Body of pancreas (tissue), 4 donors: ENCODE results near the gene WNK1. TPM values are rescaled to one million over a fixed set of nuclear protein-coding genes. Genes with fewer than 3 reads are reported as not detected.

Source experiments
- ATAC-seq: fragments of 150-250 bp; one replicate; pipeline ENCODE4 v1.9.1; 2016
- DNase-seq, 4 donors: peaks; one replicate each; pipeline ENCODE4 v3.0.0-alpha.2; 2019
- H3K27ac ChIP-seq, 4 donors: fragments of 200-600 bp; sonication (generic); 1 replicate in 3 of 4; 2 replicates in 1 of 4; pipeline versions ENCODE4 v1.5.1 to v1.6.1; 2016 to 2019; ENCODE audit warnings: mild to moderate bottlenecking in 1 of 4, mixed read lengths in 1 of 4, moderate library complexity in 1 of 4
- H3K27me3 ChIP-seq, 2 donors: fragments of 200-600 bp; sonication (generic); one replicate each; pipeline ENCODE4 v1.6.0; 2016; ENCODE audit warnings: mild to moderate bottlenecking in 1 of 2
- H3K36me3 ChIP-seq, 2 donors: fragments of 200-600 bp; sonication (generic); replicated peaks in 1 of 2; 2 replicates each; pipeline ENCODE4 v1.5.1; 2016; ENCODE audit warnings: low read depth in 2 of 2; ENCODE audit not compliant: insufficient read depth in 1 of 2
- H3K4me1 ChIP-seq: fragments of 200-600 bp; sonication (generic); one replicate; pipeline ENCODE4 v1.6.0; 2016
- H3K4me3 ChIP-seq, 2 donors: fragments of 200-600 bp; sonication (generic); 1 replicate in 1 of 2; 2 replicates in 1 of 2; pipeline ENCODE4 v1.5.1; 2016 to 2019
- H3K9me3 ChIP-seq, 3 donors: fragments of 200-600 bp; sonication (generic); 1 replicate in 2 of 3; 2 replicates in 1 of 3; pipeline ENCODE4 v1.5.1; 2016
- POLR2A ChIP-seq, 3 donors: fragments of 450-650 bp; IDR thresholded peaks; one replicate each; pipeline ENCODE4 v1.6.1; 2016; ENCODE audit warnings: antibody characterized with exemption in 3 of 3, mild to moderate bottlenecking in 2 of 3
- WGBS, 2 donors: methylation state at CpG; one replicate each; pipeline ENCODE4 v1.1.5; 2017; 5-methylcytosine and 5-hydroxymethylcytosine counted together
- intact Hi-C: fragments of 100-400 bp; cut with DNase I; formaldehyde crosslinking; loops from one replicate; pipeline ENCODE4 v1.15.1; 2023
- total RNA-seq, 2 donors: library from RNA; depleted of rRNA; stranded (reverse); fragments of >200 nt; gene quantifications; one replicate each; pipeline ENCODE4 v1.1.0, GENCODE V29; 2016
- TF ChIP-seq, protein P1 (sequence below), 7 experiments: fragments of 450-650 bp in 4 of 7; fragments of 200-600 bp in 3 of 7; sonication (generic) in 3 of 7; IDR thresholded peaks; one replicate each; pipeline ENCODE4 v1.5.1; 2016 to 2019; ENCODE audit warnings: antibody characterized with exemption in 7 of 7

The WNK1 gene
- total RNA-seq, 2 donors from 2014 or later, result 56.6 to 96.6 TPM

DNA sequence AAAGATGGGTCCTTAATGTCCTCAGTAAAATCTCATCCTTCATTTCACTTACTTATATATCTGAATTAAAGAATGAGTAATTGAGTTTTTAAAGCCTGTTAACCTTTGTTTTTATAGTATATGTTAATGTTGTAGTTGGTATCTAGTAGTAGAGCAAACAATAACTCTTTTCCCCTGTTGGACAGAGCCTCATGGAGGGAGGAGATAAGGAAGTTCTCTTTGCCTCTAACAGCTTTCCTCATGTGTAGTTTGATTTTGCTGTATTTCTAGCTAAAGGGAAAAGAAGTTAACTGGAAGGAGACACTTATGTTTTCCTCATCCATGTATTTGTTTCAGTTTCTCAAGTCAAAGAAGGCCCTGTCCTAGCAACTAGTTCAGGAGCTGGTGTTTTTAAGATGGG is 141.8 kb downstream of the WNK1 start:
- no peaks in the 10 kb centered on the region for H3K27me3 ChIP-seq
- ATAC-seq, result no peak
- peaks cover 0 to 25% of the 10 kb centered on the region in 2 donors for H3K36me3 ChIP-seq
- no peaks in the 10 kb centered on the region for H3K4me1 ChIP-seq
- TF ChIP-seq, protein P1, sequence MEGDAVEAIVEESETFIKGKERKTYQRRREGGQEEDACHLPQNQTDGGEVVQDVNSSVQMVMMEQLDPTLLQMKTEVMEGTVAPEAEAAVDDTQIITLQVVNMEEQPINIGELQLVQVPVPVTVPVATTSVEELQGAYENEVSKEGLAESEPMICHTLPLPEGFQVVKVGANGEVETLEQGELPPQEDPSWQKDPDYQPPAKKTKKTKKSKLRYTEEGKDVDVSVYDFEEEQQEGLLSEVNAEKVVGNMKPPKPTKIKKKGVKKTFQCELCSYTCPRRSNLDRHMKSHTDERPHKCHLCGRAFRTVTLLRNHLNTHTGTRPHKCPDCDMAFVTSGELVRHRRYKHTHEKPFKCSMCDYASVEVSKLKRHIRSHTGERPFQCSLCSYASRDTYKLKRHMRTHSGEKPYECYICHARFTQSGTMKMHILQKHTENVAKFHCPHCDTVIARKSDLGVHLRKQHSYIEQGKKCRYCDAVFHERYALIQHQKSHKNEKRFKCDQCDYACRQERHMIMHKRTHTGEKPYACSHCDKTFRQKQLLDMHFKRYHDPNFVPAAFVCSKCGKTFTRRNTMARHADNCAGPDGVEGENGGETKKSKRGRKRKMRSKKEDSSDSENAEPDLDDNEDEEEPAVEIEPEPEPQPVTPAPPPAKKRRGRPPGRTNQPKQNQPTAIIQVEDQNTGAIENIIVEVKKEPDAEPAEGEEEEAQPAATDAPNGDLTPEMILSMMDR (IDR thresholded peaks at IDR 0.05), result no peak
- TF ChIP-seq POLR2A (IDR thresholded peaks at IDR 0.05), result no peak
- intact Hi-C loops, result no loop called here
- DNase-seq, result no peak
- no peak overlapping the region for H3K4me3 ChIP-seq
- H3K27ac ChIP-seq, result no peak overlapping the region
- no peaks in the 10 kb centered on the region for H3K9me3 ChIP-seq

DNA sequence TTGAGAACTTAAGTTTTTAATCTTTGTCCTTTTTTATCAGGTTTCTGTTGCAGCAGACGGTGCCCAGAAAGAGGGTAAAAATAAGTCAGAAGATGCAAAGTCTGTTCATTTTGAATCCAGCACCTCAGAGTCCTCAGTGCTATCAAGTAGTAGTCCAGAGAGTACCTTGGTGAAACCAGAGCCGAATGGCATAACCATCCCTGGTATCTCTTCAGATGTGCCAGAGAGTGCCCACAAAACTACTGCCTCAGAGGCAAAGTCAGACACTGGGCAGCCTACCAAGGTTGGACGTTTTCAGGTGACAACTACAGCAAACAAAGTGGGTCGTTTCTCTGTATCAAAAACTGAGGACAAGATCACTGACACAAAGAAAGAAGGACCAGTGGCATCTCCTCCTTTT is 143.7 kb downstream of the WNK1 start:
- Histone ChIP-seq H3K27ac (no peak overlapping the region), H3K4me1 (no peaks in the 10 kb centered on the region), H3K36me3 (peaks cover 0 to 24% of the 10 kb centered on the region in 2 donors), H3K4me3 (no peak overlapping the region), H3K9me3 (no peaks in the 10 kb centered on the region), H3K27me3 (no peaks in the 10 kb centered on the region)
- 57% methylated on average over 4 of the region's 4 CpGs for WGBS, 2 donors
- TF ChIP-seq, protein P1 (IDR thresholded peaks at IDR 0.05), result no peak
- ATAC-seq (no peak), DNase-seq (no peak)
- intact Hi-C loops, result no loop called here

DNA sequence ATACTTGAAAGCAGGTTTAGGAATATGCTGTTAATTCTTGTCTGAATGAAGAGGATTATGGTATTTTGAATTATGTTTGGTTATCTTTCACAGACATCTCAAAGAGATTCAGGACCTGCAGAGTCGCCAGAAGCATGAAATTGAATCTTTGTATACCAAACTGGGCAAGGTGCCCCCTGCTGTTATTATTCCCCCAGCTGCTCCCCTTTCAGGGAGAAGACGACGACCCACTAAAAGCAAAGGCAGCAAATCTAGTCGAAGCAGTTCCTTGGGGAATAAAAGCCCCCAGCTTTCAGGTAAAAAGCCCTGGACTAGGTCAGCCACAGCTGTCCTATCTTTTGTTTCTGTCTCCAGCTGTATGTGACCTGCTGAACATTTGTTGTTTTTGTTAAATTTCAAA is 145.0 kb downstream of the WNK1 start:
- no peaks in the 10 kb centered on the region for H3K9me3 ChIP-seq
- H3K4me3 ChIP-seq, result no peak overlapping the region
- H3K4me1 ChIP-seq, result no peaks in the 10 kb centered on the region
- H3K27ac ChIP-seq, result no peak overlapping the region
- TF ChIP-seq, protein P1 (IDR thresholded peaks at IDR 0.05), result no peak
- no peak for TF ChIP-seq POLR2A (IDR thresholded peaks at IDR 0.05)
- H3K27me3 ChIP-seq, result no peaks in the 10 kb centered on the region
- WGBS, 2 donors, result 85 to 91% methylated on average over 4 of the region's 4 CpGs
- intact Hi-C loops, result no loop called here
- ATAC-seq (no peak), DNase-seq (no peak)
- H3K36me3 ChIP-seq, result peaks cover 0 to 24% of the 10 kb centered on the region in 2 donors

DNA sequence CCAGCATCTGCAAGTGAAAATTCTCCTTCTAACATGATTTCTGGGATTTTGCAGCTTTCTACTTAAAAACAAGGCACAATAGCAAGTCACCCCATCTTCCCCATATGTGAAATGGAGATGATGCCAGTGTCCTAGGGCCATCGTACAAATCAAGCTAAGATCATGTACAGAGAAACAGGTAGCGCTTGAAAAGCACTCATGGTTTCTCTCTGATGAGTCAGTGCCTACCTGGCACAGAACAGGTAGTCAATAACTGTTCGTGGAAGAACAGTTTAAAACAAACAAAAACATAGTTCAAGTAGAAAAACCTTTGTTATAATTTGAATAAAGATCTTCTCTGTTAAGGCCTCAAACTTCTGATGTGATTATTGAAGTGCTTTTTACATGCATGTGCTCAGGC is 150.2 kb downstream of the WNK1 start:
- no peak for TF ChIP-seq POLR2A (IDR thresholded peaks at IDR 0.05)
- TF ChIP-seq, protein P1 (IDR thresholded peaks at IDR 0.05), result no peak
- 45 to 71% methylated on average over 3 of the region's 3 CpGs for WGBS, 2 donors
- H3K4me3 ChIP-seq, result no peak overlapping the region
- H3K27ac ChIP-seq, result no peak overlapping the region
- H3K27me3 ChIP-seq, result no peaks in the 10 kb centered on the region
- no peaks in the 10 kb centered on the region for H3K9me3 ChIP-seq
- no peak for ATAC-seq
- intact Hi-C loops, result no loop called here
- H3K36me3 ChIP-seq, result peaks cover 0 to 12% of the 10 kb centered on the region in 2 donors
- no peak for DNase-seq
- no peaks in the 10 kb centered on the region for H3K4me1 ChIP-seq

DNA sequence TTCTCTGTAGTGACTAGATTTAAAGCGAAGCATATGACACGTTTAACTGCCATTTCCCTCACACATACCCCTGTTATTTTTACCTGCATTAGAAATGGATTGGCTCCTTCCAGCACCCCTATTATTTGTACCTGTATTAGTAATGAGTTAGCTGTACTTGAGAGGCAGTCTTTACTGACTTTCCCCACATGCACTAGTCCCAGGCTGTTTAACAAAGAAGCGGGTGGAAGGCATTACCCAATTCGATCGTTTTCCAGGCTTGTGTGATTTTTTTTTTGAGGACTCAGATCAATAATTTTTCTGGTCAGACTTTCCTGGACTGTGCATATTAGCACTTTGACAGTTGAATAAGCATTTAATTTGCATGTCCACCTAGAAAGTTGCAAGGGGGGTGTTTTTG is 150.7 kb downstream of the WNK1 start:
- Histone ChIP-seq H3K36me3 (peaks cover 0 to 14% of the 10 kb centered on the region in 2 donors), H3K27me3 (no peaks in the 10 kb centered on the region), H3K27ac (no peak overlapping the region), H3K4me1 (no peaks in the 10 kb centered on the region), H3K9me3 (no peaks in the 10 kb centered on the region), H3K4me3 (no peak overlapping the region)
- WGBS, 2 donors, result 55 to 64% methylated on average over 5 of the region's 5 CpGs
- intact Hi-C loops, result no loop called here
- DNase-seq (no peak), ATAC-seq (no peak)
- no peak for TF ChIP-seq POLR2A (IDR thresholded peaks at IDR 0.05)
- TF ChIP-seq, protein P1 (IDR thresholded peaks at IDR 0.05), result no peak
